Retinal pigment epithelial cell (primary cell): Measurements from ENCODE around the gene SLC35F3.

Experiments used
- DNase-seq: peaks from one replicate; pipeline ENCODE4 v3.0.0-alpha.2; 2010; ENCODE audit warnings: low read depth
- H3K4me3 ChIP-seq: 2 replicates; pipeline ENCODE4 v1.5.1; 2011; ENCODE audit warnings: mild to moderate bottlenecking, low read length, control low read depth, moderate library complexity
- TF ChIP-seq, protein P1 (sequence below): conservative IDR thresholded peaks from 2 replicates; pipeline ENCODE4 v1.5.1; 2011; ENCODE audit warnings: low read depth, low read length, control low read depth, inconsistent platforms

The SLC35F3 gene

DNA sequence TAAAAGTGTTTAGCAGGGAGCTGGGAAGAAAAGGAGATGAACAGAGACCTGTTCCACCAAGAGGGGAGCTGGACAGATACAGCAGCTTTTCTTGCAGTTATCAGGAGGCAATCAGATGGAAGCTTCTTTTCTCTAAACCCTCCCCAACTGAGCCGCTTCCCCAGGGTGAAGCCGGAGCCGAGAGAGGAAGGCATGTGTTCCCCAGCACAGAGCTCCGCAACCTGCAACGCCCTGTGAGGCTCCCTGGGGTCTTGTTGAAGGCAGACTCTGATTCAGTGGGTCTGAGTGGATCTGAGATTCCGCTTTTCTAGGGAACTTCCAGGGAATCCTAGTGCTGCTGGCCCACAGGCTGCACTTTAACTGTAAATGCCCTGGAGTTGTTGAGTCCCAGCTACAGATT, 329.7 kb downstream of the SLC35F3 start:
- TF ChIP-seq, protein P1, sequence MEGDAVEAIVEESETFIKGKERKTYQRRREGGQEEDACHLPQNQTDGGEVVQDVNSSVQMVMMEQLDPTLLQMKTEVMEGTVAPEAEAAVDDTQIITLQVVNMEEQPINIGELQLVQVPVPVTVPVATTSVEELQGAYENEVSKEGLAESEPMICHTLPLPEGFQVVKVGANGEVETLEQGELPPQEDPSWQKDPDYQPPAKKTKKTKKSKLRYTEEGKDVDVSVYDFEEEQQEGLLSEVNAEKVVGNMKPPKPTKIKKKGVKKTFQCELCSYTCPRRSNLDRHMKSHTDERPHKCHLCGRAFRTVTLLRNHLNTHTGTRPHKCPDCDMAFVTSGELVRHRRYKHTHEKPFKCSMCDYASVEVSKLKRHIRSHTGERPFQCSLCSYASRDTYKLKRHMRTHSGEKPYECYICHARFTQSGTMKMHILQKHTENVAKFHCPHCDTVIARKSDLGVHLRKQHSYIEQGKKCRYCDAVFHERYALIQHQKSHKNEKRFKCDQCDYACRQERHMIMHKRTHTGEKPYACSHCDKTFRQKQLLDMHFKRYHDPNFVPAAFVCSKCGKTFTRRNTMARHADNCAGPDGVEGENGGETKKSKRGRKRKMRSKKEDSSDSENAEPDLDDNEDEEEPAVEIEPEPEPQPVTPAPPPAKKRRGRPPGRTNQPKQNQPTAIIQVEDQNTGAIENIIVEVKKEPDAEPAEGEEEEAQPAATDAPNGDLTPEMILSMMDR: no peak
- no peak for DNase-seq

DNA sequence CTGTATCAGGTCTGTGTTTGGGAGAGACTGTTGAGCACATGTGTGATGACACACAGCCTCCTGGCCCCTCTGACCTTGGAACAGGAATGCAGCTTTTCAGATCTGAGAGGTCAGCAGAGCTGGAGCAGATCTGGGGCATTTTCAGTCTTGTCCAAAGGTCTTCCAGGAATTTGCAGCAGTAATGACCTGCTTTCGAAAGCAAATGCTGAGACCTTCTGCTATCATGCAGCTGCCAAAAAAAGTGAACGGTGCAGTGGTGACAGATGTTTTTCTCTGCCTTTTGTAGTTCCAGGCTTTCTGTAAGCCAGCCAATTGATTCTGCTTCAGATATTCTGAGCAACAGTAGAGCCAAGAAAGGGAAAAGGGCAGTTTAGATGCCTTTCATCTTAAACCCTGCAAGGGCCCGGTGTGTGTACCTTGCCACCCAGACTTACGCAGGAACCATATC, 331.0 kb downstream of the SLC35F3 start:
- TF ChIP-seq, protein P1: no peak

More for the DNA sequence above, 329.7 kb downstream of the SLC35F3 start:
- H3K4me3 ChIP-seq: no peak overlapping the region

DNA sequence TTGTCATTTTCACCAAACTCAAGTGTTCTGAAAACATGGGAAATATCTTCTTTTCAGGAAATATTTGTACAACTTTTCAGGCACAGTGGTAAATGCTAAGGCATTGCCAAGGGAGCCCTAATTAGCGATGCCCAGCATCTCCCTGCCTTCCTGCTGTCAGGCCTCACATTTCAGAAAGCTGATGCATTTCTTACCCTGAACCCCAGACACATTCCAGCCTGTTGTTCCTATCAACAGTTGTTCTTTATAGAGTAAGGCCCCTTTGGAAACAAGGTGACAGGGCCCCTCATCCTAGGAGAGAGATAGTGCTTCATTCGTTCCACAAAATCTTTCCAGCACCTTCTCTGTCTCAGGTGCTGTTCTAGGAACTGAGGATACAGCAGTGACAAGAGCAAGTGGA, 332.9 kb downstream of the SLC35F3 start:
- DNase-seq: no peak
- H3K4me3 ChIP-seq: no peak overlapping the region
- TF ChIP-seq, protein P1: no peak

More for the DNA sequence above, 331.0 kb downstream of the SLC35F3 start:
- H3K4me3 ChIP-seq: no peak overlapping the region
- no peak for DNase-seq

DNA sequence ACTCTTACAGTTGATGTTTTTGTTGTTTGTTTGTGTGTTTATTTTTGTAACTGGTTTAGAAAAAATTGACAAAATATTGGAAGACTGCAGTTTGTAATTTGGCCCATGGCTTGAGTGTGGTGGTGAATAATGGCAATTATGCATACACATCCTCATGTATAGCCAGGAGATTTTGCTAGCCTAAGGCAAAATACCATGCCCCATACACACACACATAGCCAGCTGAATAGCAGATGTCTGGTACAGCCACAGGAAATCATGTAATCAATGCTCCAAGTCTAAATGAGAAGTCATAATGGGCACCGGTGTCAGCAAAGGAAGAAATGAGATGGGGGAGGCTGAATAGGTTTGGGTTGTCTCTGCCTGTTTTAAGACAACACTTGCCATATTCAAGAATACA, 333.6 kb downstream of the SLC35F3 start:
- no peak for DNase-seq
- no peak overlapping the region for H3K4me3 ChIP-seq
- TF ChIP-seq, protein P1: no peak

DNA sequence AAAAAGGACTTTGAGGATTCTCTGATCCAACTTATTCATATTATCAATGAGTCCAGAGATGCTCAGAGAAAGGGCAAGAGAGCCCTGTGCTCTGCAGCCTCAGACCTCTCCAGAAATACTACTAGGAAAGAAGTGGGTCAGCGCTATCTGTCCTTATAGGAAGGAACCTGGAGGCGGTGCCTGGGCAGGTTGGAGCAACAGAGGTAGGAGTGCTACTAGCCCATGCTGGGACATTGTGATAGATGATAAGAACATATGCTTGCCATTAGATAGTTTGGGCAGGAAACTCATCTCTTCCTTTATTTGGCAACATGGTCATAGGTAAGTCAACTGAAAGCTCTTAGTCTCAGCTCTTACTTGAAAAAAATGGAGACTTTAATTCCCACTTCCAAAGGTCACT, 335.0 kb downstream of the SLC35F3 start:
- TF ChIP-seq, protein P1: no peak
- H3K4me3 ChIP-seq: no peak overlapping the region

DNA sequence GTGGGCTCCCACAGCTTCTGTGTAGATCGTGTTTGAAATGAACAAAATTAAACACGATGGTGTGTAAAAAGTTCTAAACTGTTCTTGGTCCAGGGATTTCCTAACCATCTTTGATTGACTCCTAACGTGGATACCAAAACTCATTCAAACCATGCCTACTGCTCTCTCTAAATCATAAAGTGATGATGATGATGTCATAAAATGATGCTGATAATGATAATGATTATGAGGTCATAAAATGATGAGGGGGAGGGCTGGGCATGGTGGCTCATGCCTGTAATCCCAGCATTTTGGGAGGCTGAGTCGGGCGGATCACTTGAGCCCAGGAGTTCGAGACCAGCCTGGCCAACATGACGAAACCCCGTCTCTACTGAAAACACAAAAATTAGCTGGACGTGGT, 335.5 kb downstream of the SLC35F3 start:
- H3K4me3 ChIP-seq: no peak overlapping the region
- TF ChIP-seq, protein P1: no peak
- no peak for DNase-seq

More for the DNA sequence above, 335.0 kb downstream of the SLC35F3 start:
- DNase-seq: no peak

DNA sequence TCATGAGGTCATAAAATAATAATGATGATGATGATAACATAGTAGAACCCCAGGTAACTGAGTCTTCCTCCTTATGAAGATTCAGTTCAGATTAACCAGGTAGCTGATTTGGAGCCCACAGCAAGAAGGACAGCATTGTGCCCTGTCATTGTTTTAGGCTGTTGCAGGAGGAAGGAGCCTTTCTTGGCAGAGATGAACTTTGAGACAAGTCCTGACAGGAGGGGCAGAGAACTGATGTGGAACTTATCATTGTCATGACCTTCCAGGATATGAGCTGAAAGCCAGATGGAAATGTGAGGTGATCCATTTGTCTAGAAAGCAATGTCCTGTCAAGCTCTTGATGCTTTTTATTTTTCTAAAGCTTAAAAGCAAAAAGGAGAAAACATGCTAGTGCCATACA, 336.2 kb downstream of the SLC35F3 start:
- no peak overlapping the region for H3K4me3 ChIP-seq
- TF ChIP-seq, protein P1: no peak
- DNase-seq: no peak
